OCI-LY7 (cell line): ENCODE measurements around the gene MPPED1.

Source experiments
- CTCF ChIP-seq: fragments of 200-600 bp; sonication (generic); conservative IDR thresholded peaks from 2 replicates; pipeline ENCODE4 v1.5.1; 2014; ENCODE audit warnings: mild to moderate bottlenecking, antibody characterized with exemption, low read length, moderate library complexity, mixed read lengths
- EZH2phosphoT487 ChIP-seq: fragments of 200-600 bp; sonication (generic); IDR thresholded peaks from 2 replicates; pipeline ENCODE4 v1.6.1; 2018; ENCODE audit warnings: low read depth, borderline replicate concordance, mild to moderate bottlenecking, mixed run types, antibody characterized with exemption, low read length, moderate library complexity, mixed read lengths

DNA sequence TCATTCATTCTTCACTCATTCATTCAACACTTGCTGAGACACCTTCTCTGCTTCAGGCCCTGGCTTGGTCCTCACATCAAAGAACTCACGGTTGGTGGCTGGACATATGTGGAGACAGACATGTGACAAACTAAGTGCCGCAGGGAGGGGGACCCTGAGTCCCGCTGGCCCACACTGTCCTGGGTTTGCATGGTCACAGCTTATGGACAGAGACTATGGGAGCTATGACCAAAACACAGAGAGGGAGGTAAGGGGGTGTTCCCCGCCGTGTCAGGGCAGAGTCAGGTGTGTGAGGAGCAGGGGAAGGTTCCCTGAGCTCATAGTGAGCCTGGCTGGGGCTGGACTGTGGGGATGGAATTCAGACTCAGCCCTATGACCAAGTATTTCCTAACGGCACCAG, 123.1 kb downstream of the MPPED1 start:
- TF ChIP-seq CTCF: no peak
- TF ChIP-seq EZH2phosphoT487: no peak
